Keratinocyte (primary cell): ENCODE data around the gene SRSF4. TPM values are rescaled to one million over a fixed set of nuclear protein-coding genes. Genes with fewer than 3 reads are reported as not detected.
"Not testable (repeated sequence)": the region's sequence is repeated elsewhere in the genome, so short reads cannot be mapped to it uniquely, and the experiment has no call there.

Experiments
- DNase-seq: peaks from one replicate; pipeline ENCODE4 v3.0.0-alpha.2; 2011; ENCODE audit warnings: low read depth, missing footprints, low spot score
- FAIRE-seq: peaks from 2 replicates; lab custom pipeline; 2011; peaks lifted over from hg19 to GRCh38; lab: Jason Lieb, UNC
- H2AFZ ChIP-seq: 2 replicates; pipeline ENCODE4 v1.6.0; 2012; ENCODE audit warnings: low read length, control low read depth, inconsistent platforms; ENCODE audit not compliant: control insufficient read depth
- H3K27ac ChIP-seq: 2 replicates; pipeline ENCODE4 v1.5.1; 2011; ENCODE audit warnings: low read length; ENCODE audit not compliant: control insufficient read depth, insufficient read depth
- H3K27me3 ChIP-seq: 3 replicates; pipeline ENCODE4 v1.6.0; 2011; ENCODE audit warnings: low read length; ENCODE audit not compliant: control insufficient read depth, insufficient read depth; ENCODE audit errors: extremely low read depth
- H3K36me3 ChIP-seq, 2 experiments: 2 replicates in 1 of 2; 3 replicates in 1 of 2; pipeline ENCODE4 v1.5.1; 2011; ENCODE audit warnings: low read length in 2 of 2, mild to moderate bottlenecking in 1 of 2; ENCODE audit not compliant: control insufficient read depth in 2 of 2, insufficient read depth in 2 of 2; ENCODE audit errors: extremely low read depth in 1 of 2
- H3K4me1 ChIP-seq: 3 replicates; pipeline ENCODE4 v1.5.1; 2011; ENCODE audit warnings: low read length; ENCODE audit not compliant: control insufficient read depth, insufficient read depth; ENCODE audit errors: extremely low read depth
- H3K4me2 ChIP-seq: 3 replicates; pipeline ENCODE4 v1.6.0; 2011; ENCODE audit warnings: low read depth, low read length; ENCODE audit not compliant: control insufficient read depth, insufficient read depth; ENCODE audit errors: extremely low read depth
- H3K4me3 ChIP-seq, 3 experiments: fragments of 200-600 bp in 1 of 3; sonication (generic) in 1 of 3; 2 replicates in 2 of 3; 3 replicates in 1 of 3; pipeline ENCODE4 v1.5.1; 2011 to 2016; ENCODE audit warnings: low read length in 3 of 3, mild to moderate bottlenecking in 3 of 3, control low read depth in 2 of 3, inconsistent platforms in 1 of 3, low read depth in 1 of 3, mixed read lengths in 1 of 3, mixed run types in 1 of 3, moderate library complexity in 1 of 3; ENCODE audit not compliant: control insufficient read depth in 2 of 3, insufficient read depth in 2 of 3; ENCODE audit errors: extremely low read depth in 1 of 3
- H3K79me2 ChIP-seq: 2 replicates; pipeline ENCODE4 v1.6.0; 2012; ENCODE audit warnings: low read length; ENCODE audit not compliant: control insufficient read depth, insufficient read depth
- H3K9ac ChIP-seq: 3 replicates; pipeline ENCODE4 v1.6.0; 2011; ENCODE audit warnings: low read length; ENCODE audit not compliant: control insufficient read depth, insufficient read depth; ENCODE audit errors: extremely low read depth
- H3K9me1 ChIP-seq: 3 replicates; pipeline ENCODE4 v1.6.0; 2011; ENCODE audit warnings: low read length; ENCODE audit not compliant: control insufficient read depth, insufficient read depth; ENCODE audit errors: extremely low read depth
- H3K9me3 ChIP-seq: 2 replicates; pipeline ENCODE4 v1.5.1; 2012; ENCODE audit warnings: low read depth, low read length; ENCODE audit not compliant: control insufficient read depth
- H4K20me1 ChIP-seq: 3 replicates; pipeline ENCODE4 v1.6.0; 2011; ENCODE audit warnings: low read length; ENCODE audit not compliant: control insufficient read depth, insufficient read depth; ENCODE audit errors: extremely low read depth
- CTCF ChIP-seq, 3 experiments: IDR thresholded peaks in 1 of 3; conservative IDR thresholded peaks in 1 of 3; optimal IDR thresholded peaks in 1 of 3; 2 replicates in 2 of 3; 3 replicates in 1 of 3; pipeline versions ENCODE3 to v1.5.1; 2011; ENCODE audit warnings: low read length in 3 of 3, mild to moderate bottlenecking in 3 of 3, moderate library complexity in 2 of 3, control low read depth in 1 of 3, inconsistent platforms in 1 of 3; ENCODE audit not compliant: insufficient read depth in 2 of 3; ENCODE audit errors: extremely low read depth in 1 of 3
- EZH2 ChIP-seq: IDR thresholded peaks from one replicate; pipeline ENCODE4 v1.6.1; 2012; ENCODE audit warnings: inconsistent platforms, mild to moderate bottlenecking, low read length, moderate library complexity
- dilution Hi-C: fragments of 300-500 bp; cut with MboI; formaldehyde crosslinking; loops from one replicate; pipeline ENCODE4 v1.7.0; 2020; ENCODE audit warnings: low sequenced_read_pairs; ENCODE audit not compliant: extremely low pct_ligation_motif_present
- polyA plus RNA-seq, 5 experiments: library from polyadenylated mRNA; depleted of rRNA in 3 of 5; stranded (reverse) in 3 of 5; stranded (forward) in 1 of 5; unstranded in 1 of 5; fragments of >200 nt; gene quantifications; 1 replicate in 1 of 5; 2 replicates in 3 of 5; 3 replicates in 1 of 5; pipeline versions ENCODE4 v1.2.1 to v1.2.3, GENCODE V29; 2011 to 2012; ENCODE audit warnings: missing spikeins in 2 of 5, low read depth in 1 of 5, low replicate concordance in 1 of 5

Gene SRSF4
- polyA plus RNA-seq, 1 donor (not counting 4 experiments of a cell fraction or from before 2014, with no cell fraction given) = 51.0 TPM

- FAIRE-seq = no peak
- peaks cover 7% of the 10 kb centered on the region for H3K79me2 ChIP-seq
Observed at GRCh38 chr1:29223521-29223920, 41.8 kb upstream of the SRSF4 start.

GRCh38 chr1:29222686-29223085 lies 41.0 kb upstream of the SRSF4 start:
- Histone ChIP-seq H3K36me3 (peaks cover 5 to 7% of the 10 kb centered on the region in 2 experiments), H3K79me2 (peaks cover 5% of the 10 kb centered on the region)
- DNase-seq = no peak

More at GRCh38 chr1:29223521-29223920, 41.8 kb upstream of the SRSF4 start:
- no peak overlapping the region for H3K27ac ChIP-seq
- DNase-seq = no peak
- dilution Hi-C loops = no loop called here
- H2AFZ ChIP-seq = no peak overlapping the region
- H3K9me1 ChIP-seq = no peaks in the 10 kb centered on the region
- TF ChIP-seq EZH2 (no peak), CTCF (optimal IDR thresholded peaks at IDR 0.05 in 1 of 3, IDR thresholded peaks at IDR 0.05 in 1 of 3, conservative IDR thresholded peaks at IDR 0.05 in 1 of 3; ENCODE audit: extremely low read depth in 1 of 3, insufficient read depth in 2 of 3, low read length in 3 of 3) (no peak)
- peaks cover 4 to 7% of the 10 kb centered on the region in 2 experiments for H3K36me3 ChIP-seq
- H4K20me1 ChIP-seq = no peaks in the 10 kb centered on the region
- H3K4me1 ChIP-seq = peaks cover 5% of the 10 kb centered on the region
- no peaks in the 10 kb centered on the region for H3K9me3 ChIP-seq
- H3K9ac ChIP-seq = no peak overlapping the region
- no peaks in the 10 kb centered on the region for H3K27me3 ChIP-seq
- no peak overlapping the region for H3K4me3 ChIP-seq
- no peak overlapping the region for H3K4me2 ChIP-seq

GRCh38 chr1:29222260-29222659 lies 40.6 kb upstream of the SRSF4 start:
- H4K20me1 ChIP-seq, H3K36me3 ChIP-seq, H3K9me1 ChIP-seq, H3K4me2 ChIP-seq, H3K9ac ChIP-seq, DNase-seq, H3K27ac ChIP-seq, H2AFZ ChIP-seq, H3K9me3 ChIP-seq, dilution Hi-C loops, H3K79me2 ChIP-seq, H3K4me3 ChIP-seq, H3K4me1 ChIP-seq, FAIRE-seq, H3K27me3 ChIP-seq: not testable (repeated sequence)

More at GRCh38 chr1:29222686-29223085, 41.0 kb upstream of the SRSF4 start:
- FAIRE-seq = no peak
- no peak for TF ChIP-seq CTCF (optimal IDR thresholded peaks at IDR 0.05 in 1 of 3, IDR thresholded peaks at IDR 0.05 in 1 of 3, conservative IDR thresholded peaks at IDR 0.05 in 1 of 3; ENCODE audit: extremely low read depth in 1 of 3, insufficient read depth in 2 of 3, low read length in 3 of 3)
- no peak for TF ChIP-seq EZH2
- Histone ChIP-seq H3K27ac (no peak overlapping the region), H3K9ac (no peak overlapping the region), H3K27me3 (no peaks in the 10 kb centered on the region), H3K4me3 (no peak overlapping the region), H2AFZ (no peak overlapping the region), H3K9me3 (no peaks in the 10 kb centered on the region), H3K4me2 (no peak overlapping the region), H3K4me1 (peaks cover 5% of the 10 kb centered on the region), H4K20me1 (no peaks in the 10 kb centered on the region), H3K9me1 (no peaks in the 10 kb centered on the region)
- dilution Hi-C loops = no loop called here
